ENCODE data around the gene TEDDM1.

GRCh38 chr1:182359645-182360044 is 40.8 kb downstream of the TEDDM1 start:
- TF ChIP-seq, protein P1, sequence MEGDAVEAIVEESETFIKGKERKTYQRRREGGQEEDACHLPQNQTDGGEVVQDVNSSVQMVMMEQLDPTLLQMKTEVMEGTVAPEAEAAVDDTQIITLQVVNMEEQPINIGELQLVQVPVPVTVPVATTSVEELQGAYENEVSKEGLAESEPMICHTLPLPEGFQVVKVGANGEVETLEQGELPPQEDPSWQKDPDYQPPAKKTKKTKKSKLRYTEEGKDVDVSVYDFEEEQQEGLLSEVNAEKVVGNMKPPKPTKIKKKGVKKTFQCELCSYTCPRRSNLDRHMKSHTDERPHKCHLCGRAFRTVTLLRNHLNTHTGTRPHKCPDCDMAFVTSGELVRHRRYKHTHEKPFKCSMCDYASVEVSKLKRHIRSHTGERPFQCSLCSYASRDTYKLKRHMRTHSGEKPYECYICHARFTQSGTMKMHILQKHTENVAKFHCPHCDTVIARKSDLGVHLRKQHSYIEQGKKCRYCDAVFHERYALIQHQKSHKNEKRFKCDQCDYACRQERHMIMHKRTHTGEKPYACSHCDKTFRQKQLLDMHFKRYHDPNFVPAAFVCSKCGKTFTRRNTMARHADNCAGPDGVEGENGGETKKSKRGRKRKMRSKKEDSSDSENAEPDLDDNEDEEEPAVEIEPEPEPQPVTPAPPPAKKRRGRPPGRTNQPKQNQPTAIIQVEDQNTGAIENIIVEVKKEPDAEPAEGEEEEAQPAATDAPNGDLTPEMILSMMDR (IDR thresholded peaks at IDR 0.05): no peak
- TF ChIP-seq, protein P2, sequence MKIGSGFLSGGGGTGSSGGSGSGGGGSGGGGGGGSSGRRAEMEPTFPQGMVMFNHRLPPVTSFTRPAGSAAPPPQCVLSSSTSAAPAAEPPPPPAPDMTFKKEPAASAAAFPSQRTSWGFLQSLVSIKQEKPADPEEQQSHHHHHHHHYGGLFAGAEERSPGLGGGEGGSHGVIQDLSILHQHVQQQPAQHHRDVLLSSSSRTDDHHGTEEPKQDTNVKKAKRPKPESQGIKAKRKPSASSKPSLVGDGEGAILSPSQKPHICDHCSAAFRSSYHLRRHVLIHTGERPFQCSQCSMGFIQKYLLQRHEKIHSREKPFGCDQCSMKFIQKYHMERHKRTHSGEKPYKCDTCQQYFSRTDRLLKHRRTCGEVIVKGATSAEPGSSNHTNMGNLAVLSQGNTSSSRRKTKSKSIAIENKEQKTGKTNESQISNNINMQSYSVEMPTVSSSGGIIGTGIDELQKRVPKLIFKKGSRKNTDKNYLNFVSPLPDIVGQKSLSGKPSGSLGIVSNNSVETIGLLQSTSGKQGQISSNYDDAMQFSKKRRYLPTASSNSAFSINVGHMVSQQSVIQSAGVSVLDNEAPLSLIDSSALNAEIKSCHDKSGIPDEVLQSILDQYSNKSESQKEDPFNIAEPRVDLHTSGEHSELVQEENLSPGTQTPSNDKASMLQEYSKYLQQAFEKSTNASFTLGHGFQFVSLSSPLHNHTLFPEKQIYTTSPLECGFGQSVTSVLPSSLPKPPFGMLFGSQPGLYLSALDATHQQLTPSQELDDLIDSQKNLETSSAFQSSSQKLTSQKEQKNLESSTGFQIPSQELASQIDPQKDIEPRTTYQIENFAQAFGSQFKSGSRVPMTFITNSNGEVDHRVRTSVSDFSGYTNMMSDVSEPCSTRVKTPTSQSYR (CRISPR knock-in tag; IDR thresholded peaks at IDR 0.05): no peak
- no peak for TF ChIP-seq SP1 (CRISPR knock-in tag; conservative IDR thresholded peaks at IDR 0.05)
- no peak for TF ChIP-seq JUN (CRISPR knock-in tag; IDR thresholded peaks at IDR 0.05)
- TF ChIP-seq ZNF396 (CRISPR knock-in tag; IDR thresholded peaks at IDR 0.05; ENCODE audit: borderline replicate concordance): no peak
- TF ChIP-seq, protein P3, sequence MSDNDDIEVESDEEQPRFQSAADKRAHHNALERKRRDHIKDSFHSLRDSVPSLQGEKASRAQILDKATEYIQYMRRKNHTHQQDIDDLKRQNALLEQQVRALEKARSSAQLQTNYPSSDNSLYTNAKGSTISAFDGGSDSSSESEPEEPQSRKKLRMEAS (CRISPR knock-in tag; IDR thresholded peaks at IDR 0.05): no peak
- no peak for TF ChIP-seq MLX (CRISPR knock-in tag; IDR thresholded peaks at IDR 0.05)
- TF ChIP-seq NR2C2 (CRISPR knock-in tag; IDR thresholded peaks at IDR 0.05): no peak
- TF ChIP-seq ZNF138 (CRISPR knock-in tag; conservative IDR thresholded peaks at IDR 0.05): no peak
- TF ChIP-seq ZNF263 (CRISPR knock-in tag; IDR thresholded peaks at IDR 0.05; ENCODE audit: low read depth): no peak
- TF ChIP-seq, protein P4, sequence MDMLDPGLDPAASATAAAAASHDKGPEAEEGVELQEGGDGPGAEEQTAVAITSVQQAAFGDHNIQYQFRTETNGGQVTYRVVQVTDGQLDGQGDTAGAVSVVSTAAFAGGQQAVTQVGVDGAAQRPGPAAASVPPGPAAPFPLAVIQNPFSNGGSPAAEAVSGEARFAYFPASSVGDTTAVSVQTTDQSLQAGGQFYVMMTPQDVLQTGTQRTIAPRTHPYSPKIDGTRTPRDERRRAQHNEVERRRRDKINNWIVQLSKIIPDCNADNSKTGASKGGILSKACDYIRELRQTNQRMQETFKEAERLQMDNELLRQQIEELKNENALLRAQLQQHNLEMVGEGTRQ (CRISPR knock-in tag; IDR thresholded peaks at IDR 0.05): no peak

Data from WTC11 (cell line).